Subcutaneous adipose tissue (tissue), 4 donors: Measurements from ENCODE around the gene TIMM17A. TPM values are rescaled to one million over a fixed set of nuclear protein-coding genes. Genes with fewer than 3 reads are reported as not detected.

ENCODE experiments used
- total RNA-seq, 4 donors: library from RNA; depleted of rRNA; stranded (reverse); fragments of >200 nt; gene quantifications; one replicate each; pipeline ENCODE4 v1.1.0, GENCODE V29; 2016
- TF ChIP-seq, protein P1 (sequence below): fragments of 450-650 bp; IDR thresholded peaks from one replicate; pipeline ENCODE4 v1.5.1; 2016; ENCODE audit warnings: low read depth, mild to moderate bottlenecking, control low read depth, antibody characterized with exemption, moderate library complexity

TIMM17A gene
- total RNA-seq, 4 donors from 2014 or later: 24.6 to 67.5 (median 26.2) TPM

DNA sequence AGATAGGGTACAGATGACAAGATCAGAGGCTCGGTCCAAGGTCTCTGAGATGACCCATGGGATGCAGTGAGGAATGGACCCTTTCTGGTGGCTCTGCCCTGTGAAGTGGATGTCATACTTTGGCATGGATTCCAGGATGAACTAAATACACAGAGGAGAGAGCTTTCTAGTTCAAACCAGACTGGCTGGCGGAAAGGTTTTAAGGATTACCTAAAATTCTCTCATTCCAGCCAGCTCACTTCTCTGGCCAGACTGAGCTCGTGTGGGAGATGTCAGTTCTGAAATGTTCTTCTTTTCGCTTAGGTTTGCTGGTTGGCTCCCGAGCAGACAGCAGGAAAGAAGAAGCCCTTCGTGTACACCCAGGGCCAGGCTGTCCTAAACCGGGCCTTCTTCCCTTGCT is 33.3 kb downstream of the TIMM17A start:
- TF ChIP-seq, protein P1, sequence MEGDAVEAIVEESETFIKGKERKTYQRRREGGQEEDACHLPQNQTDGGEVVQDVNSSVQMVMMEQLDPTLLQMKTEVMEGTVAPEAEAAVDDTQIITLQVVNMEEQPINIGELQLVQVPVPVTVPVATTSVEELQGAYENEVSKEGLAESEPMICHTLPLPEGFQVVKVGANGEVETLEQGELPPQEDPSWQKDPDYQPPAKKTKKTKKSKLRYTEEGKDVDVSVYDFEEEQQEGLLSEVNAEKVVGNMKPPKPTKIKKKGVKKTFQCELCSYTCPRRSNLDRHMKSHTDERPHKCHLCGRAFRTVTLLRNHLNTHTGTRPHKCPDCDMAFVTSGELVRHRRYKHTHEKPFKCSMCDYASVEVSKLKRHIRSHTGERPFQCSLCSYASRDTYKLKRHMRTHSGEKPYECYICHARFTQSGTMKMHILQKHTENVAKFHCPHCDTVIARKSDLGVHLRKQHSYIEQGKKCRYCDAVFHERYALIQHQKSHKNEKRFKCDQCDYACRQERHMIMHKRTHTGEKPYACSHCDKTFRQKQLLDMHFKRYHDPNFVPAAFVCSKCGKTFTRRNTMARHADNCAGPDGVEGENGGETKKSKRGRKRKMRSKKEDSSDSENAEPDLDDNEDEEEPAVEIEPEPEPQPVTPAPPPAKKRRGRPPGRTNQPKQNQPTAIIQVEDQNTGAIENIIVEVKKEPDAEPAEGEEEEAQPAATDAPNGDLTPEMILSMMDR: no peak

DNA sequence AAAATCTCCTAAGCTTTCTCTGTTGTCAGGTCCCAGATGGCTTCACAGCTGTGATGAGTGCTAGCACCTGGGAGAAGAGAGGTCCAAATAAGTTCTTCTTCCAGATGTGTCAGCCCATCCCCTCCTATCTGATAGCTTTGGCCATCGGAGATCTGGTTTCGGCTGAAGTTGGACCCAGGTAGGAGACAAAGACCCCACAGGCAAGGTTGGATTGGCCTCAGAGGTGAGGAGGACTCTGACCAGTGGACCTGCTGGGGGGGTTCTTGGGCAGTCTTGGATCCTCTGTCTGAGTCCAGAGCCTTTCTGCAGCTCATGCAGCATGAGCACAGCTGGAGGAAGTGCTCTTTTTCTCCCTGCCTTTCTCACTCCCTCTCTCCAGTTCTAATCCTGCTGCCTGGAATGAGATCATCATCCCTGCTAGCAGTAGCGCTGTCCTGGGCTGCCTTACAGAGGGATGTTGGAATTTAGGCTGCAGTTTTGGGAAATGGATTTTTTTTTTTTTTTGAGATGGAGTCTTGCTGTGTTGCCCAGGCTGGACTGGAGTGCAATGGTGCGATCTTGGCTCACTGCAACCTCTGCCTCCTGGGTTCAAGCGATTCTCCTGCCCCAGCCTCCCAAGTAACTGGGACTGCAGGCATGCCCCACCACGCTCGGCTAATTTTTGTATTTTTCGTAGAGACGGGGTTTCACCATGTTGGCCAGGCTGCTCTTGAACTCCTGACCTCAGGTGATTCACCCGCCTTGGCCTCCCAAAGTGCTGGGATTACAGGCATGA is 34.2 kb downstream of the TIMM17A start:
- TF ChIP-seq, protein P1: no peak

DNA sequence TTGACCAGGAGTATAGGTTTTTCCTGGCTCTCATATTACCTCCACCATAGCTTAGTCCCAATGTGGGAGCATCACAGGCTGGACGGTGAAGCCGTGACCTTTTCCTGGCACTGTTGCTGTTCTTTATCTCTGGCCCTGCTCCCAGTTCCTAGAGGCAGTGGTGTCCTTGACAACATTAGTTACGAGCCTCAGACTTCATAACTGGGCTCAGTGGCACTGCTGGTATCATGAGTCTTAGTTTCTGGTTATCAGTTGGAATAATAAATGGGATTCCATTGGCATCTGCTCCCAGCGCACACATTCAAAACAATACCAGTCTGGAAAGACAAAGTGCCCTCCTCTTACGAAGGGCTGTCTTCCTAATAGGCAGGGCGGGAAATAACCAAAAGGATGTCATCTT is 35.1 kb downstream of the TIMM17A start:
- TF ChIP-seq, protein P1: no peak

DNA sequence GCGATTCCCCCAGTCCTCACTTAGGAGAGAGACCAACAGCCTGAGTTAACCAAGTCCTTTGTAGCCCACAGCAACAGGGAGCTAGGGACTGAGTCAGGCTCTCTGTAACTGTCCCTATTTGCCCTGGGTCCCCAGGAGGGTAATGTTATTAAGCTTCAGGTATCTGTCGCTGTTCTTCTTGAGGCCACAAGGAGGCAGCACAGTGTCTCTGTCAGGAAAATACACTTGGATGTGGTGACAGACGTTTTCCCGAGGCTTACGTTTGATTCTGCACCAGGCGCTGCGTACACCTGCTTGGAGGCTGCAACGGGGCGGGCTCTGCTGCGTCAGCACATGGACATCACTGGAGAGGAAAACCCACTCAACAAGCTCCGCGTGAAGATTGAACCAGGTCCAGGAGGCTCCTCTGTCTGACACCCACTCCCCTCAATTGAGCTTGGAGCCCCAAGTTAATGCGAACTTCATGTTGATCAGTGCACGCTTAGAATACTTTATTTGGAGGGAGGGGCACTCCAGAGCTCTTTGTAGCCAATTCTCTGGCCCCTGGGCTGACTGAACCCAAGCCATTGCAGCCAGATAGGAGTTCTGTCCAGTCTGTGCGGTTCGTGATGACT is 44.4 kb downstream of the TIMM17A start:
- TF ChIP-seq, protein P1: no peak

DNA sequence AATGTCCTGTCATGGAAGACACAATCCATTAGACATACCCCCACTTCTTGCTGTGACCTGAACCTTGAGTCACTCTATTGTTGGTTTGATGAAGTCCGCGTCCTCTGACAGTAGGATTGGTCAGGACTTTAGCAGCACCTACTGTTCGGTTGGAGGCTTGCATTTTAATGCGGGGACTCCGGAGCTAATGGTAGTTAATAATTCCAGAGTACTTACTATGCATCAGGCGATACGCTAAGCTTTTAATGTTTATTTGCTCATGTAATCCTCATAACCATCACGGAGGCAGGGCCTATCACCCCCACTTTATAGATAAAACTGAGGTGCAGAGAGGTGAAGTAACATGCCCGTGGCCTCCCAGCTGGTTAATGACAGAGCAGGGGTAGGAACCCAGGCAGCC is 47.2 kb downstream of the TIMM17A start:
- TF ChIP-seq, protein P1: no peak

DNA sequence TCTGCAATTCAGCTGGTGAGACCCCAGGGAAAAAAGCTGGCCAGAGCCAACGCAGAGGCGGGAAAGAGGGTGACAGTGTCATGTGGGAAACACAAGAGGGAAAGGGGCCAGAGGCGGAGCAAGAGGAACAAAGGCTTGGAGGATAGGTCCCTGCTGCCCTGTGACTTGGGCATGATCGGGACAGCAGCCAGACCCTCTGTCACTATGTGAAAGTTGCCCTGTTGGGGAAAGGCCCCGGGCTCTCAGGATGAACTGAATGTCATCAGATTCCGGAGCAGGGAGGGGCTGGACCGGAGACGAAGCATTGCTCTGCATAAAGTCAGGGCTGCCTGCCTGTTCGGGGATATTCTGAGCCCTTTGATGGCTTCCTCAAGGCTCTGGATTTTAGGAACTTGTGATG is 49.4 kb downstream of the TIMM17A start:
- TF ChIP-seq, protein P1: no peak

DNA sequence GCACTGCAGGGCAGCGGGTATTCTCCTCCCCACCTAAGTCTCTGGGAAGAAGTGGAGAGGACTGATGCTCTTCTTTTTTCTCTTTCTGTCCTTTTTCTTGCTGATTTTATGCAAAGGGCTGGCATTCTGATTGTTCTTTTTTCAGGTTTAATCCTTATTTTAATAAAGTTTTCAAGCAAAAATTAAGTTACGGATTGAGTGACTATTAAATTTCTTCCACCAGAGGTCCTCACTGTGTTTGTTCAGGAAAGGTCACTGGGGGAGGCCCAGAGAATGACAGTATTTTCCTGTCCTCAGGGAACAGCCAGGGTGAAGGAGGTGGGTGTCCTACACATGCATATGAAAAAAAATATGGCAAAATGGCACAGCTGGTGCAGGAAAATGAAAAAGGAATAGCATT is 50.7 kb downstream of the TIMM17A start:
- TF ChIP-seq, protein P1: no peak
